OCI-LY1 (cell line): ENCODE data around the gene SP3.

Source experiments
- H2AFZ ChIP-seq: fragments of 200-600 bp; sonication (generic), shearing (Covaris generic); 2 replicates; pipeline ENCODE4 v1.6.0; 2014; ENCODE audit warnings: antibody characterized with exemption, mild to moderate bottlenecking, low read length
- H3F3A ChIP-seq: fragments of 200-600 bp; sonication (generic), shearing (Covaris generic); 2 replicates; pipeline ENCODE4 v1.6.0; 2014; ENCODE audit warnings: mild to moderate bottlenecking, antibody characterized with exemption, low read length, moderate library complexity; ENCODE audit not compliant: insufficient read depth
- H3K27ac ChIP-seq: fragments of 200-600 bp; sonication (generic); 2 replicates; pipeline ENCODE4 v1.5.1; 2014; ENCODE audit warnings: low read length, mixed run types, mild to moderate bottlenecking, low read depth; ENCODE audit not compliant: poor library complexity, severe bottlenecking
- H3K27me3 ChIP-seq: fragments of 200-600 bp; sonication (generic); 2 replicates; pipeline ENCODE4 v1.6.0; 2014; ENCODE audit warnings: antibody characterized with exemption, mild to moderate bottlenecking, low read length, moderate library complexity; ENCODE audit not compliant: insufficient read depth
- H3K36me3 ChIP-seq: fragments of 200-600 bp; sonication (generic); 2 replicates; pipeline ENCODE4 v1.6.1; 2014; ENCODE audit warnings: mild to moderate bottlenecking, antibody characterized with exemption, low read length, moderate library complexity, mixed read lengths; ENCODE audit not compliant: insufficient read depth
- H3K4me1 ChIP-seq: fragments of 200-600 bp; sonication (generic); 2 replicates; pipeline ENCODE4 v1.5.1; 2014; ENCODE audit warnings: mild to moderate bottlenecking, low read length, moderate library complexity; ENCODE audit not compliant: insufficient read depth, severe bottlenecking
- H3K4me2 ChIP-seq: fragments of 200-600 bp; sonication (generic), shearing (Covaris generic); 2 replicates; pipeline ENCODE4 v1.6.1; 2014; ENCODE audit warnings: low read length
- H3K4me3 ChIP-seq: fragments of 200-600 bp; sonication (generic); 2 replicates; pipeline ENCODE4 v1.5.1; 2014; ENCODE audit warnings: low read length, low read depth, mild to moderate bottlenecking, mixed read lengths; ENCODE audit not compliant: poor library complexity, severe bottlenecking
- H3K79me2 ChIP-seq: fragments of 200-600 bp; shearing (Covaris generic); 2 replicates; pipeline ENCODE4 v1.6.1; 2016; ENCODE audit warnings: mixed run types, low read length, mixed read lengths; ENCODE audit not compliant: insufficient read depth
- H3K9ac ChIP-seq: fragments of 200-600 bp; sonication (generic), shearing (Covaris generic); 2 replicates; pipeline ENCODE4 v1.6.1; 2014; ENCODE audit warnings: mild to moderate bottlenecking, low read length, mixed read lengths
- H3K9me2 ChIP-seq: fragments of 200-600 bp; sonication (generic), shearing (Covaris generic); 2 replicates; pipeline ENCODE4 v1.6.1; 2014; ENCODE audit warnings: low read depth, mild to moderate bottlenecking, low read length, mixed read lengths
- H3K9me3 ChIP-seq: fragments of 200-600 bp; shearing (Covaris generic); 2 replicates; pipeline ENCODE4 v1.6.1; 2014; ENCODE audit warnings: low read length, mixed read lengths
- H4K20me1 ChIP-seq: fragments of 200-600 bp; sonication (generic), shearing (Covaris generic); 2 replicates; pipeline ENCODE4 v1.6.0; 2016; ENCODE audit warnings: mild to moderate bottlenecking, low read length; ENCODE audit not compliant: insufficient read depth
- EZH2 ChIP-seq: fragments of 200-600 bp; sonication (generic), shearing (Covaris generic); IDR thresholded peaks from 2 replicates; pipeline ENCODE4 v1.8.0; 2017; ENCODE audit warnings: borderline replicate concordance, mixed run types, mild to moderate bottlenecking, antibody characterized with exemption, low read length, moderate library complexity, mixed read lengths
- TF ChIP-seq, protein P1 (sequence below): fragments of 200-600 bp; sonication (generic), shearing (Covaris generic); IDR thresholded peaks from 2 replicates; pipeline ENCODE4 v1.5.1; 2017; ENCODE audit warnings: mild to moderate bottlenecking, antibody characterized with exemption, low read length, moderate library complexity, mixed read lengths

The SP3 gene

DNA sequence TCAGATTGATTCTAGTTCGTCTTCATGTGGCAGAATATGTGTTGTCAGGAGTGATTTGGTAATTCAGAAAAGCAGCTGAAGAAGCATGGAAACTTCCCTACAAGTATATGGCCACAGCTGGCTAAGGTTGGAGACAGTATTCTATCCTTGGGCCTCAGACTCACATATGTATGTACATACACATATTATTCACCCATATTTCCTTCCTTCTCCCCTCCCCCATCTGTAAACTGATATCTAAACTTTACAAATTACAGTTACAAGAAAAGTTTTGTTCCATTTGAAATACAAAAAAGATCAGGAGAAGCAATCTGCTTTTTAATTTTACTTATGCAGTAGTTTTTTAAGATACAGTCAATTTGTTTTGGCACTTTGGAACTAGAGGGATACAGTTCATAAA, 3.1 kb downstream of the SP3 start:
- H3K9me2 ChIP-seq: no peaks in the 10 kb centered on the region
- peak overlapping the region; percentile 79 for H3K4me3 ChIP-seq
- peak overlapping the region; percentile 98 for H3K9ac ChIP-seq
- peak overlapping the region; percentile 89 for H3K27ac ChIP-seq
- no peak for TF ChIP-seq EZH2
- TF ChIP-seq, protein P1, sequence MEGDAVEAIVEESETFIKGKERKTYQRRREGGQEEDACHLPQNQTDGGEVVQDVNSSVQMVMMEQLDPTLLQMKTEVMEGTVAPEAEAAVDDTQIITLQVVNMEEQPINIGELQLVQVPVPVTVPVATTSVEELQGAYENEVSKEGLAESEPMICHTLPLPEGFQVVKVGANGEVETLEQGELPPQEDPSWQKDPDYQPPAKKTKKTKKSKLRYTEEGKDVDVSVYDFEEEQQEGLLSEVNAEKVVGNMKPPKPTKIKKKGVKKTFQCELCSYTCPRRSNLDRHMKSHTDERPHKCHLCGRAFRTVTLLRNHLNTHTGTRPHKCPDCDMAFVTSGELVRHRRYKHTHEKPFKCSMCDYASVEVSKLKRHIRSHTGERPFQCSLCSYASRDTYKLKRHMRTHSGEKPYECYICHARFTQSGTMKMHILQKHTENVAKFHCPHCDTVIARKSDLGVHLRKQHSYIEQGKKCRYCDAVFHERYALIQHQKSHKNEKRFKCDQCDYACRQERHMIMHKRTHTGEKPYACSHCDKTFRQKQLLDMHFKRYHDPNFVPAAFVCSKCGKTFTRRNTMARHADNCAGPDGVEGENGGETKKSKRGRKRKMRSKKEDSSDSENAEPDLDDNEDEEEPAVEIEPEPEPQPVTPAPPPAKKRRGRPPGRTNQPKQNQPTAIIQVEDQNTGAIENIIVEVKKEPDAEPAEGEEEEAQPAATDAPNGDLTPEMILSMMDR: no peak
- peaks cover 56% of the 10 kb centered on the region for H3K4me1 ChIP-seq
- no peaks in the 10 kb centered on the region for H3K27me3 ChIP-seq
- no peaks in the 10 kb centered on the region for H3K9me3 ChIP-seq
- no peaks in the 10 kb centered on the region for H3F3A ChIP-seq
- peaks cover 57% of the 10 kb centered on the region for H3K36me3 ChIP-seq
- no peak overlapping the region for H2AFZ ChIP-seq
- peaks cover 6% of the 10 kb centered on the region; the same call in 1 of the 2 replicates for H4K20me1 ChIP-seq
- H3K79me2 ChIP-seq: peaks cover 63% of the 10 kb centered on the region
- H3K4me2 ChIP-seq: peak overlapping the region; percentile 82

GRCh38 chr2:173961346-173961705, 3.8 kb downstream of the SP3 start:
- TF ChIP-seq EZH2: no peak
- Histone ChIP-seq H4K20me1 (peaks cover 6% of the 10 kb centered on the region; the same call in 1 of the 2 replicates), H3K9me2 (no peaks in the 10 kb centered on the region), H3F3A (no peaks in the 10 kb centered on the region), H3K27ac (no peak overlapping the region), H3K36me3 (peaks cover 64% of the 10 kb centered on the region), H3K4me3 (peak overlapping the region; percentile 79), H3K9me3 (no peaks in the 10 kb centered on the region), H3K79me2 (peaks cover 70% of the 10 kb centered on the region), H3K4me2 (peak overlapping the region; percentile 82; the same call in 1 of the 2 replicates), H3K9ac (no peak overlapping the region), H2AFZ (no peak overlapping the region), H3K4me1 (peaks cover 54% of the 10 kb centered on the region), H3K27me3 (no peaks in the 10 kb centered on the region)

DNA sequence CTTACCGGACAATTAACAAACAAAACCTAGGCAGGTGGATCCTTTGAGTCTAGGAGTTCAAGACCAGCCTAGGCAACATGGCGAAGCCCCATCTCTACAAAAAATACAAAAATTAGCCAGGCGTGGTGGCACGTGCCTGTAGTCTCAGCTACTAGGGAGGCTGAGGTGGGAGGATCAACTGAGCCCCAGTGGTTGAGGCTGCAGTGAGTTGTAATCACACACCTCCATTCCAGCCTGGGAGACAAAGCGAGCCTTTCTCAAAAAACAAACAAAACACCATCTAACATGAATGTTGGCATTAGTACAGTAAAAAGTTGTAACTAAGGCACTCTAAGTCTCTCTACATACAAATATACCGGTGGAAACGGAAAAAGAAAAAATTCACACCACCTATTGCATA, 5.3 kb downstream of the SP3 start:
- no peak overlapping the region for H3K9ac ChIP-seq
- H3K9me3 ChIP-seq: no peaks in the 10 kb centered on the region
- peaks cover 48% of the 10 kb centered on the region for H3K4me1 ChIP-seq
- H3K4me2 ChIP-seq: peak overlapping the region; percentile 22; the same call in 1 of the 2 replicates
- H3K27ac ChIP-seq: no peak overlapping the region
- no peaks in the 10 kb centered on the region for H3K27me3 ChIP-seq
- no peaks in the 10 kb centered on the region for H3F3A ChIP-seq
- no peak overlapping the region for H2AFZ ChIP-seq
- no peaks in the 10 kb centered on the region for H3K9me2 ChIP-seq
- H4K20me1 ChIP-seq: peaks cover 6% of the 10 kb centered on the region; the same call in 1 of the 2 replicates
- peaks cover 84% of the 10 kb centered on the region for H3K79me2 ChIP-seq
- TF ChIP-seq, protein P1: no peak
- no peak for TF ChIP-seq EZH2
- no peak overlapping the region for H3K4me3 ChIP-seq
- H3K36me3 ChIP-seq: peaks cover 77% of the 10 kb centered on the region

- no peaks in the 10 kb centered on the region for H3K9me3 ChIP-seq
- no peak overlapping the region for H3K4me3 ChIP-seq
- no peak overlapping the region for H2AFZ ChIP-seq
- peaks cover 6% of the 10 kb centered on the region; the same call in 1 of the 2 replicates for H4K20me1 ChIP-seq
- H3K36me3 ChIP-seq: peaks cover 81% of the 10 kb centered on the region
- H3K27ac ChIP-seq: no peak overlapping the region
- TF ChIP-seq, protein P1: no peak
- no peak for TF ChIP-seq EZH2
- no peaks in the 10 kb centered on the region for H3K27me3 ChIP-seq
- peaks cover 89% of the 10 kb centered on the region for H3K79me2 ChIP-seq
- H3F3A ChIP-seq: no peaks in the 10 kb centered on the region
- H3K9me2 ChIP-seq: no peaks in the 10 kb centered on the region
- no peak overlapping the region for H3K9ac ChIP-seq
- H3K4me2 ChIP-seq: peak overlapping the region; percentile 33
- H3K4me1 ChIP-seq: peaks cover 48% of the 10 kb centered on the region
These were observed 5.8 kb downstream of the SP3 start for GRCh38 chr2:173959358-173959884.
